HG03442 (cell line): Measurements from ENCODE around the gene KCNMB2.
"Not testable (repeated sequence)": the region's sequence is repeated elsewhere in the genome, so short reads cannot be mapped to it uniquely, and the experiment has no call there.

Source experiments
- ATAC-seq: cut with Tn5 transposase; IDR thresholded peaks from one replicate; pipeline ENCODE4 v1.9.1; 2021; ENCODE audit warnings: mild to moderate bottlenecking, moderate library complexity; ENCODE audit not compliant: unreplicated experiment

KCNMB2 gene

GRCh38 chr3:178518660-178519396 is 17.4 kb upstream of the KCNMB2 start:
- peak; percentile 78 for ATAC-seq

- no peak for ATAC-seq
Measured at GRCh38 chr3:178519701-178520100, 16.5 kb upstream of the KCNMB2 start.

GRCh38 chr3:178520451-178520850 is 15.8 kb upstream of the KCNMB2 start:
- ATAC-seq: no peak

GRCh38 chr3:178522200-178523052 is 13.8 kb upstream of the KCNMB2 start:
- ATAC-seq: no peak

- no peak for ATAC-seq
Measured at GRCh38 chr3:178525251-178525650, 11.0 kb upstream of the KCNMB2 start.

GRCh38 chr3:178526291-178526690 is 9.9 kb upstream of the KCNMB2 start:
- no peak for ATAC-seq

GRCh38 chr3:178527981-178528380 is 8.3 kb upstream of the KCNMB2 start:
- no peak for ATAC-seq

- no peak for ATAC-seq
Measured at GRCh38 chr3:178529606-178530225, 6.5 kb upstream of the KCNMB2 start.

- peak; percentile 64 for ATAC-seq
Measured at GRCh38 chr3:178532476-178532875, 3.8 kb upstream of the KCNMB2 start.

- no peak for ATAC-seq
Measured at GRCh38 chr3:178537122-178537705, 978 bp downstream of the KCNMB2 start.

- no peak for ATAC-seq
Measured at GRCh38 chr3:178538056-178538455, 1.8 kb downstream of the KCNMB2 start.

- no peak for ATAC-seq
Measured at GRCh38 chr3:178540184-178540583, 3.9 kb downstream of the KCNMB2 start.

GRCh38 chr3:178545337-178545736 is 9.1 kb downstream of the KCNMB2 start:
- ATAC-seq: no peak

- ATAC-seq: no peak
Measured at GRCh38 chr3:178546079-178546478, 9.8 kb downstream of the KCNMB2 start.

GRCh38 chr3:178549426-178549825 is 13.2 kb downstream of the KCNMB2 start:
- ATAC-seq: not testable (repeated sequence)

- no peak for ATAC-seq
Measured at GRCh38 chr3:178551916-178552321, 15.7 kb downstream of the KCNMB2 start.

- no peak for ATAC-seq
Measured at GRCh38 chr3:178558637-178559036, 22.4 kb downstream of the KCNMB2 start.

- no peak for ATAC-seq
Measured at GRCh38 chr3:178560759-178561158, 24.5 kb downstream of the KCNMB2 start.

GRCh38 chr3:178561239-178561638 is 25.0 kb downstream of the KCNMB2 start:
- ATAC-seq: no peak

- no peak for ATAC-seq
Measured at GRCh38 chr3:178562143-178562946, 26.1 kb downstream of the KCNMB2 start.

GRCh38 chr3:178562947-178563232 is 26.7 kb downstream of the KCNMB2 start:
- ATAC-seq: no peak
